Globus pallidus (tissue), 1 donor: Measurements from ENCODE around the gene PRRT3.
"Not testable (repeated sequence)": the region's sequence is repeated elsewhere in the genome, so short reads cannot be mapped to it uniquely, and the experiment has no call there.

Experiments used
- DNase-seq: peaks from one replicate; pipeline ENCODE4 v3.0.0-alpha.2; 2015; ENCODE audit warnings: low spot score

The PRRT3 gene

DNA sequence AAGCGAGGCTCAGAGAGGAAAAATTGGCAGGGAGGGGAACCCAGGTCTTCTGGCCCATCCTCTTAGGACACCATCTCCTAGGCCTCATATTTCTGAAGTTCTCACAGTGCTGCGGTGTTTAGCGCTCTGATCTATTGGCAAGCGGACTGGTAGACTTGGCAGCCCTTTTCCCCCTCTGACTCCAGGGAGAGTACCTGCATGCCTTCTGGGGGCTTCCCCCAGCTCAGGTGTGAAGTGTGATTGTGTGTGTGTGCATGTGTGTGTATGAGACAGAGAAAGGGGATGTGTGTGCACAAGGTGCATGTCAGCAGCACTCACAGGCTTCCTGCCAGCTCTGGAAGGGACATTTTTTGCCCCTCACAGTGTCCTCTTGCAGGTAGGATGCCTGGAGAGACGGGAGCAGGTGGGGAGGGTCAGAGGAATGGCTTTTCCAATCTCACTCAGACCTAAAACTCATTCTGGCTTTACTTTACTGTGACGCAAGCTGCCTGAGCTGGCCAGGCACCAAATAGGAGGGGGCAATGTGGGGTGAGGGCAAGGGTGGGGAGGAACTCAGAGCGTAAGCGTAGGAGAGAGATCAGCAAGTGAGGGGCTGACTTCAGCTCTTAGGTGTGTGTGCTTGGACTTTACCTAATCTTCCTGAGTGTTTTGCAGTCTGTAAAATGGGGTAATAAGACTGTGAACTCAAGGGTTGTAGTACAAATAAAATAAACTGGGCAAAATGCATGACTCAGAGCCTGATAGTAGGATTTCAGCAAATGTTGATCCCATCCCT, 53.6 kb downstream of the PRRT3 start:
- DNase-seq, result no peak

DNA sequence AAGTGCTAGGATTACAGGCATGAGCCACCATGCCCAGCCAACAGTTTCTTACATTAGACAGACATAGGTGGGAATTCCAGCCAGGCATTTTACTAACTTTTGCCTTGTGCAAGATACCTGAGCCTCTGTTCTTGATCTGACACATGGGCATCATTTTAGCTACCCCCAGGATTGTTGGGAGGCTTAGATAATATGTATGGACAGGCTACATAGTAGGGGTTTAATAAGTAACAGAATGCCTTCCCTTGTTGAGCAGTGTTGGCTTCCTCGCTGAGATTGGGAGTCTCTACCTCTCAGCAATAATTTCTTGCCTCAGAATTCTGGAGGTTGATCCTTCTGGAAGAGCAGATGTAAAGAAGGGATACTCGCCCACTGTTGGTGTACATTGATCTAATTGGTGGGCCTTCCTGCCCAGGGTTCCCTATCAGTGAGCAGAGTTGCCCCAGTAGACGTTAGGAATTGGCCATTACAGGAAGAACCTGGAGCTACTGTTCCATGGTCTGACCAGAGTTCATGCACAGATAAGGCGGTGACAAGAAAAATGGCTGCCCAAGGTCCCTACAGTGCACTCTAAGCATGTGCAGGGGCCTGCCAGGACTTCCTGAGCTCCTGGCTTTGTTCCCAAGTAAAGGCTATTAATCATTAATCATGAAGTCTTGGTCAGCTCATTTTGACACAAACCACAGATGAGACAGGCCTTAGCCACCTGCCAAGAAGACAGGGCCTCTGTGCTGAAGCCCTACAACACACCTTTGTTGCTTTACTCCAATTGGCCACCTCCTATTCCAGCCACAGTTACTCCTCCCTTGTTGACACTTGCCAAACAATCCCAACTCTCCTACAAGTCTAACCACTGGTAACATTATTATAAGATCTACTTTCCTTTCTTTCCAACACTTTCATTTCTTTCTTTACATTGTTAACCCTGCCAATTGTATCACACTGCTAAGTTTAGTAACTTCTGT, 54.5 kb downstream of the PRRT3 start:
- no peak for DNase-seq

DNA sequence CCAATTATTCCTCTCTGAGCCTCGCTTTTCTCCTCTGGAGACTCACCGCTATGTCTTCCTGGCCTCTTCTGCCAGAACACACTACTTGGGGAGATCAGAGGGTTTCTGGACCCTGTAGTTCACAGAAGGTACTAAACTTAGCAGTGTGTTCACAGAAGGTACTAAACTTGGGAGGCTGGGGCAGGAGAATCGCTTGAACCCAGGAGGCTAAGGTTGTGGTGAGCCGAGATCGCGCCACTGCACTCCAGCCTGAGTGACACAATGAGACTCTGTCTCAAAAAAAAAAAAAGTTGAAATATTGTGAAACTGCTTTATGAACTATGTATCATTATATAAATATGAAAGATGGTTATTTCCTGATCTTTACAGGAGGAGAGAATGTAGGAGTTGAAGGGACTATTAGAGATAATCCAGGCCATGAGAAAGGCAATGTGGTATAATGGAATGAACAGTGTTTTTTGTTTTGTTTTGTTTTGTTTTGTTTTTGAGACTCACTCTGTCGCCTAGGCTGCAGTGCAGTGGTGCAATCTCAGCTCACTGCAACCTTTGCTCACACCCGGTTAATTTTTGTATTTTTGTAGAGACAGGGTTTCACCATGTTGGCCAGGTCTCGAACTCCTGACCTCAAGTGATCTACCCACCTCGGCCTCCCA, 55.3 kb downstream of the PRRT3 start:
- not testable (repeated sequence) for DNase-seq

DNA sequence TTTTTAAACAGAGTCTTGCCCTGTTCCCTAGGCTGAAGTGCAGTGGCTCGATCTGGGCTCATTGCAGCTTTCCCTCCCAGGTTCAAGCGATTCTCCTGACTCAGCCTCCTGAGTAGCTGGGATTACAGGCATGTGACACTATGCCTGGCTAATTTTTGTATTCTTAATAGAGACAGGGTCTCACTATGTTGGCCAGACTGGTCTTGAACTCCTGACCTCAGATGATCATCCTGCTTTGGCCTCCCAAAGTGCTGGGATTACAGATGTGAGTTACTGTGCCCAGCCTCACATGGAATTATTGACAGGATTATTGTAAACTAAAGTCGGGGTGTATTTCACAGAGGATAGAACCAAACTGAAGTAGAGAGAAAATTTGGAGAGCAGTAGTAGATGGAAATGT, 56.5 kb downstream of the PRRT3 start:
- not testable (repeated sequence) for DNase-seq
